B cell (primary cell): Measurements from ENCODE around the gene SPEF1. TPM values are rescaled to one million over a fixed set of nuclear protein-coding genes. Genes with fewer than 3 reads are reported as not detected.
"Not testable (repeated sequence)": the region's sequence is repeated elsewhere in the genome, so short reads cannot be mapped to it uniquely, and the experiment has no call there.

ENCODE experiments used
- ATAC-seq: fragments of 200-7000 bp; cut with Tn5 transposase; one replicate; pipeline ENCODE4 v1.10.0; 2021; ENCODE audit warnings: low read depth, mild to moderate bottlenecking, moderate number of reproducible peaks, moderate library complexity
- CTCF ChIA-PET: fragments of 350-600 bp; sonication (Branson Sonifier 250); formaldehyde crosslinking; loops from one replicate; lab custom pipeline; 2021; ENCODE audit warnings: antibody characterized with exemption, inconsistent platforms; lab: Charles Lee
- POLR2A ChIA-PET: fragments of 350-600 bp; sonication (Branson Sonifier 250); formaldehyde crosslinking; loops from one replicate; lab custom pipeline; 2021; ENCODE audit warnings: antibody characterized with exemption; lab: Charles Lee
- DNase-seq: peaks from one replicate; pipeline ENCODE4 v3.0.0; 2013
- H2AFZ ChIP-seq: 2 replicates; pipeline ENCODE4 v1.6.1; 2012; ENCODE audit warnings: mild to moderate bottlenecking, low read depth, low read length; ENCODE audit not compliant: insufficient read depth, poor library complexity, severe bottlenecking
- H3K27ac ChIP-seq, 2 donors: 1 replicate in 1 of 2; 2 replicates in 1 of 2; pipeline ENCODE4 v1.5.1; 2012 to 2013; ENCODE audit warnings: low read length in 2 of 2, mild to moderate bottlenecking in 2 of 2, moderate library complexity in 1 of 2
- H3K27me3 ChIP-seq, 4 experiments: fragments of 200-600 bp in 1 of 4; sonication (generic) in 1 of 4; replicated peaks in 1 of 4; 1 replicate in 2 of 4; 2 replicates in 2 of 4; pipeline versions ENCODE4 v1.6.1 to v1.7.0; 2013 to 2016; ENCODE audit warnings: low read length in 3 of 4, mild to moderate bottlenecking in 2 of 4, mixed read lengths in 1 of 4, moderate library complexity in 1 of 4; ENCODE audit not compliant: insufficient read depth in 4 of 4, control insufficient read depth in 3 of 4; ENCODE audit errors: control extremely low read depth in 1 of 4
- H3K36me3 ChIP-seq, 2 experiments: replicated peaks in 1 of 2; 1 replicate in 1 of 2; 2 replicates in 1 of 2; pipeline versions ENCODE4 v1.6.1 to v1.7.1; 2013; ENCODE audit warnings: low read length in 1 of 2; ENCODE audit not compliant: insufficient read depth in 2 of 2, control insufficient read depth in 1 of 2; ENCODE audit errors: control extremely low read depth in 1 of 2, extremely low read depth in 1 of 2
- H3K4me1 ChIP-seq, 2 donors: fragments of 200-600 bp in 1 of 2; sonication (generic) in 1 of 2; 1 replicate in 1 of 2; 2 replicates in 1 of 2; pipeline versions ENCODE4 v1.5.1 to v1.6.1; 2013 to 2017; ENCODE audit warnings: low read length in 2 of 2; ENCODE audit not compliant: control insufficient read depth in 2 of 2, insufficient read depth in 2 of 2
- H3K4me2 ChIP-seq: replicated peaks from 2 replicates; pipeline ENCODE3; 2012; ENCODE audit warnings: mild to moderate bottlenecking, low read depth, low read length; ENCODE audit not compliant: poor library complexity, severe bottlenecking
- H3K4me3 ChIP-seq, 5 experiments: fragments of 200-600 bp in 1 of 5; sonication (generic) in 1 of 5; 1 replicate in 3 of 5; 2 replicates in 2 of 5; pipeline versions ENCODE4 v1.5.1 to v1.7.0; 2011 to 2016; ENCODE audit warnings: low read length in 4 of 5, mild to moderate bottlenecking in 4 of 5, low read depth in 2 of 5, control low read depth in 1 of 5, moderate library complexity in 1 of 5; ENCODE audit not compliant: insufficient read depth in 1 of 5; ENCODE audit errors: control extremely low read depth in 1 of 5, extremely low read depth in 1 of 5
- H3K79me2 ChIP-seq: fragments of 200-600 bp; sonication (generic); one replicate; pipeline ENCODE4 v1.6.0; 2016; ENCODE audit warnings: low read length; ENCODE audit not compliant: control insufficient read depth, insufficient read depth
- H3K9ac ChIP-seq: fragments of 200-600 bp; sonication (generic); 2 replicates; pipeline ENCODE4 v1.6.1; 2017; ENCODE audit warnings: mild to moderate bottlenecking, low read length, moderate library complexity
- H3K9me3 ChIP-seq, 3 donors: one replicate each; pipeline versions ENCODE4 v1.6.1 to v1.7.1; 2013; ENCODE audit warnings: low read length in 2 of 3; ENCODE audit not compliant: control insufficient read depth in 2 of 3, insufficient read depth in 1 of 3; ENCODE audit errors: control extremely low read depth in 1 of 3
- H4K20me1 ChIP-seq: 2 replicates; pipeline ENCODE4 v1.6.0; 2012; ENCODE audit warnings: mild to moderate bottlenecking, low read length; ENCODE audit not compliant: insufficient read depth, control insufficient read depth, poor library complexity, severe bottlenecking
- H3K27ac Mint-ChIP-seq: one replicate; pipeline ENCODE4 v1.8.0; 2021; ENCODE audit warnings: mixed read lengths
- H3K27me3 Mint-ChIP-seq: one replicate; pipeline ENCODE4 v1.8.0; 2021; ENCODE audit warnings: mixed read lengths
- H3K4me1 Mint-ChIP-seq: one replicate; pipeline ENCODE4 v1.8.0; 2021; ENCODE audit warnings: mixed read lengths
- H3K4me3 Mint-ChIP-seq: one replicate; pipeline ENCODE4 v1.8.0; 2021; ENCODE audit warnings: mixed read lengths
- H3K9me3 Mint-ChIP-seq: one replicate; pipeline ENCODE4 v1.8.0; 2022; ENCODE audit warnings: mixed read lengths; ENCODE audit not compliant: insufficient read depth
- EZH2 ChIP-seq: IDR thresholded peaks from 2 replicates; pipeline ENCODE4 v1.6.1; 2012; ENCODE audit warnings: borderline replicate concordance, low read depth, mild to moderate bottlenecking, moderate library complexity, low read length; ENCODE audit not compliant: insufficient read depth, poor library complexity, severe bottlenecking
- WGBS: methylation state at CpG from one replicate; pipeline ENCODE4 v1.1.5; 2013; ENCODE audit warnings: missing lambda C conversion rate; ENCODE audit not compliant: insufficient coverage; 5-methylcytosine and 5-hydroxymethylcytosine counted together
- intact Hi-C: fragments of 100-400 bp; cut with micrococcal nuclease; formaldehyde crosslinking; loops from one replicate; pipeline ENCODE4 v1.10.0; 2022
- polyA plus RNA-seq: library from polyadenylated mRNA; depleted of rRNA; stranded (reverse); fragments of >200 nt; gene quantifications from 2 replicates; pipeline ENCODE4 v1.2.3, GENCODE V29; 2012
- total RNA-seq, 2 donors: library from RNA; stranded (reverse); fragments of 120-200 nt in 1 of 2; gene quantifications; 1 replicate in 1 of 2; 2 replicates in 1 of 2; pipeline versions ENCODE4 v1.2.3 to v1.2.4, GENCODE V29; 2013 to 2022
- TF ChIP-seq, protein P1 (sequence below): fragments of 200-600 bp; IDR thresholded peaks from one replicate; pipeline ENCODE4 v1.8.0; 2022; ENCODE audit warnings: antibody characterized with exemption, mild to moderate bottlenecking

SPEF1 gene
- total and polyA plus RNA-seq, 2 donors (not counting 1 experiment from before 2014, with no cell fraction given): not detected

GRCh38 chr20:3794701-3795420 is 13.6 kb upstream of the SPEF1 start:
- no peak for TF ChIP-seq EZH2
- TF ChIP-seq, protein P1, sequence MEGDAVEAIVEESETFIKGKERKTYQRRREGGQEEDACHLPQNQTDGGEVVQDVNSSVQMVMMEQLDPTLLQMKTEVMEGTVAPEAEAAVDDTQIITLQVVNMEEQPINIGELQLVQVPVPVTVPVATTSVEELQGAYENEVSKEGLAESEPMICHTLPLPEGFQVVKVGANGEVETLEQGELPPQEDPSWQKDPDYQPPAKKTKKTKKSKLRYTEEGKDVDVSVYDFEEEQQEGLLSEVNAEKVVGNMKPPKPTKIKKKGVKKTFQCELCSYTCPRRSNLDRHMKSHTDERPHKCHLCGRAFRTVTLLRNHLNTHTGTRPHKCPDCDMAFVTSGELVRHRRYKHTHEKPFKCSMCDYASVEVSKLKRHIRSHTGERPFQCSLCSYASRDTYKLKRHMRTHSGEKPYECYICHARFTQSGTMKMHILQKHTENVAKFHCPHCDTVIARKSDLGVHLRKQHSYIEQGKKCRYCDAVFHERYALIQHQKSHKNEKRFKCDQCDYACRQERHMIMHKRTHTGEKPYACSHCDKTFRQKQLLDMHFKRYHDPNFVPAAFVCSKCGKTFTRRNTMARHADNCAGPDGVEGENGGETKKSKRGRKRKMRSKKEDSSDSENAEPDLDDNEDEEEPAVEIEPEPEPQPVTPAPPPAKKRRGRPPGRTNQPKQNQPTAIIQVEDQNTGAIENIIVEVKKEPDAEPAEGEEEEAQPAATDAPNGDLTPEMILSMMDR: no peak
- ATAC-seq: no peak
- WGBS: 90% methylated on average over 20 of the region's 25 CpGs

DNA sequence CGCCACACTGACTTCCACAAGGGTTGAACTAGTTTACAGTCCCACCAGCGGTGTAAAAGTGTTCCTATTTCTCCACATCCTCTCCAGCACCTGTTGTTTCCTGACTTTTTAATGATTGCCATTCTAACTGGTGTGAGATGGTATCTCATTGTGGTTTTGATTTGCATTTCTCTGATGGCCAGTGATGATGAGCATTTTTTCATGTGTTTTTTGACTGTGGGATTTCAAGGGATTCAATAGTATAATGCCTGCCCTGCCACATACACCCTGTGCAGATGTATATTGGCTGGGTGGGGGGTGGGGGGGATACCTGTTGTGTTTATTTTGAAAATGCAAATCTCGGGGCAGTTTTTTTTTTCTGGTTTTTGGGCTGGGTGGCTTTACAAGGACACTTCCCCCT is 12.9 kb upstream of the SPEF1 start:
- ATAC-seq, H3K27ac ChIP-seq, H3K9ac ChIP-seq, H2AFZ ChIP-seq, H3K27me3 ChIP-seq, H3K4me3 Mint-ChIP-seq, CTCF ChIA-PET, H3K27ac Mint-ChIP-seq, H3K79me2 ChIP-seq, H3K36me3 ChIP-seq, POLR2A ChIA-PET, H3K9me3 Mint-ChIP-seq, H4K20me1 ChIP-seq, H3K9me3 ChIP-seq, H3K27me3 Mint-ChIP-seq, H3K4me3 ChIP-seq, DNase-seq, H3K4me2 ChIP-seq: not testable (repeated sequence)
- peaks cover 34% of the 10 kb centered on the region for H3K4me1 Mint-ChIP-seq
- no CpG with 5 or more reads among the region's 3 CpGs for WGBS
- intact Hi-C loops: loop anchor here (2.0 kb wide), 1 partner anchor 95 kb away; the partner anchor contains the start of gene PANK2
- peaks cover 30 to 36% of the 10 kb centered on the region in 2 donors for H3K4me1 ChIP-seq

More at GRCh38 chr20:3794701-3795420, 13.6 kb upstream of the SPEF1 start:
- POLR2A ChIA-PET: interaction anchor here (0.6 to 1.9 kb wide), 2 partner anchors 22 to 25 kb away, joined by 8 to 16 read pairs; partner anchors contain the start of gene AP5S1
- DNase-seq: no peak
- Mint-ChIP-seq H3K27me3 (no peaks in the 10 kb centered on the region), H3K9me3 (no peaks in the 10 kb centered on the region), H3K4me1 (peaks cover 41% of the 10 kb centered on the region), H3K4me3 (peak overlapping the region; percentile 97), H3K27ac (peak overlapping the region; percentile 98)
- Histone ChIP-seq H3K9me3 (no peaks in the 10 kb centered on the region), H3K79me2 (peaks cover 12% of the 10 kb centered on the region), H3K4me1 (peaks cover 37 to 43% of the 10 kb centered on the region in 2 donors), H3K36me3 (no peaks in the 10 kb centered on the region), H3K27ac (peak overlapping the region; percentile 93 to 97), H3K4me3 (peak overlapping the region in 4 of 5 experiments; percentile 81 to 100 (median 90)), H3K4me2 (peak overlapping the region; percentile 99), H3K27me3 (no peaks in the 10 kb centered on the region), H2AFZ (peak overlapping the region; percentile 96), H3K9ac (peak overlapping the region; percentile 96), H4K20me1 (peaks cover under 1% of the 10 kb centered on the region)
- intact Hi-C loops: loop anchor here (1.0 to 2.0 kb wide), 3 partner anchors 8 to 94 kb away; partner anchors contain the start of genes AP5S1 and PANK2
- CTCF ChIA-PET: interaction anchor here (1.2 kb wide), 1 partner anchor 25 kb away, joined by 7 read pairs; the partner anchor contains the start of gene AP5S1

DNA sequence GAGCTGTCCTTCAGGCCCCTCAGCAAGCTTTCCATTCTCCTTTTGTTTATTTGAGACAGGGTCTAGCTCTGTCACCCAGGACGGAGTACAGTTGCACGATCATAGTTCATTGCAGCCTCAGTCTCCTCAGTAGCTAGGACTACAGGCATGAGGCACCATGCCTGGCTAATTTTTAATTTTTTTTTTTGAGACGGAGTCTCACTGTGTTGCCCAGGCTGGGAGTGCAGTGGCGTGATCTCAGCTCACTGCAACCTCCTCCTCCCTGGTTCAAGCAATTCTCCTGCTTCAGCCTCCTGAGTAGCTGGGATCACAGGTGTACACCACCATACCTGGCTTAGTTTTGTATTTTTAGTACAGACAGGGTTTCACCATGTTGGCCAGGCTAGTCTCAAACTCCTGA is 8.0 kb upstream of the SPEF1 start:
- CTCF ChIA-PET: interaction anchor here (0.7 to 6.4 kb wide), 6 partner anchors 10 to 345 kb away, joined by 3 to 84 read pairs (median 4); partner anchors contain the start of gene AP5S1
- H3K27me3 ChIP-seq, H3K27me3 Mint-ChIP-seq, H3K36me3 ChIP-seq, H3K27ac ChIP-seq, H3K9me3 ChIP-seq, H3K79me2 ChIP-seq, H3K4me3 ChIP-seq, DNase-seq, H3K4me3 Mint-ChIP-seq, intact Hi-C loops, H2AFZ ChIP-seq, H3K27ac Mint-ChIP-seq, ATAC-seq, H3K9ac ChIP-seq, H3K4me2 ChIP-seq, H3K9me3 Mint-ChIP-seq: not testable (repeated sequence)
- peaks cover 24% of the 10 kb centered on the region for H3K4me1 Mint-ChIP-seq
- WGBS: 98% methylated on average over 4 of the region's 4 CpGs
- H4K20me1 ChIP-seq: peaks cover 16% of the 10 kb centered on the region
- H3K4me1 ChIP-seq: peaks cover 8 to 18% of the 10 kb centered on the region in 2 donors
- POLR2A ChIA-PET: interaction anchor here (0.8 to 0.9 kb wide), 2 partner anchors 30 to 31 kb away, joined by 3 to 4 read pairs; partner anchors contain the start of gene AP5S1
